ENCODE results near the gene NR1D2.
"Not testable (repeated sequence)": the region's sequence is repeated elsewhere in the genome, so short reads cannot be mapped to it uniquely, and the experiment has no call there.

Gene NR1D2

DNA sequence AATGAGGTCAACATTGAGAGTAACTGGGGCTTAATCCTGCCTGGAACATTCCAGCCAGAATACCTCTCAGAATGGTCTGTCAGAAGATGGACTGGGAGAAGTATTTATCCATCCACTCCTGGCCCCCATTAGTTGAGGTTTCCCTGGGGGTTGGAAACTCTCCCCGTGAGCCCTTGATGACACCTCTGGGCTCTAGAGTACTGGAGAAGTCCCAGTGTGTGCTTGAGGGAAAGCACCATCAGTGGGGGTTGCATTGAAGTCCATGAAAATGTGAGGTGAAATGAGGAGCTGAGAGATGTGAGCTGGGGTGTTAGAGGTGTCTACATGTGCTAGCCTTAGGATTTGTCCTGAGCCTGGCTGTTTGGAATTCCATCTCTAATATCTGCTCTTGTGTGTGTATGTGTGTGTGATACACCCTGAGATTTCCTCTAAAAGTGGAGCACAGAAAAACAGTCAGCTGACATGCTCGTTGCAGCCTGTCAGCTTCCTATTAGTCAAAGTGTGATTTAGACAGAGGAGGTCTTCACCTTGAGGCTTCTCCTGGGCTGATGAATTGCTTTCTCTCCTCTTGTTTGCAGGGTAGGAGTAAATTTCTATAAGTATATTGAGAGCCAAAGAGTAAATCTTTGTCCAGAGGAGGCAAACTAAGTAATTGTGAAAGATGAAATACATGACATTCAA is 67.6 kb downstream of the NR1D2 start:
- no peak for DNase-seq

DNA sequence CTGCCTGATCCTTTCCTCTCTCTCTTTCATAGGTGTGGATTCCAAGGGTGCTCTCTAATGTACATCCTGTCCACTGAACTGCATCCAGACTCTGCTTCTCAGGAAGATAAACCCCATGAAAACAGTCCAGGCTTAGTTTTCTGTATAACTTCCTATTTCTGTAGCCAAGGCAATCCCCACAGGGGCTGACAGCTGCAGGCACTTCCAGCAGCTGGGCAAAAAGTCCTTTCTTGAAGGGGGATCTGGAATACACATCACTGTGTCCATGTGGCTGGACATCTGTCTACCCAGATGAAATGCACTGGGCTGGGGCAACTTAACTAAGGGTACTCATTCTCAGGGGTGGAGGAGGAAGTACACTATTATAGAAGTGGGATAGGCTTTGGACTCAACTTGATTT is 72.2 kb downstream of the NR1D2 start:
- DNase-seq: no peak

DNA sequence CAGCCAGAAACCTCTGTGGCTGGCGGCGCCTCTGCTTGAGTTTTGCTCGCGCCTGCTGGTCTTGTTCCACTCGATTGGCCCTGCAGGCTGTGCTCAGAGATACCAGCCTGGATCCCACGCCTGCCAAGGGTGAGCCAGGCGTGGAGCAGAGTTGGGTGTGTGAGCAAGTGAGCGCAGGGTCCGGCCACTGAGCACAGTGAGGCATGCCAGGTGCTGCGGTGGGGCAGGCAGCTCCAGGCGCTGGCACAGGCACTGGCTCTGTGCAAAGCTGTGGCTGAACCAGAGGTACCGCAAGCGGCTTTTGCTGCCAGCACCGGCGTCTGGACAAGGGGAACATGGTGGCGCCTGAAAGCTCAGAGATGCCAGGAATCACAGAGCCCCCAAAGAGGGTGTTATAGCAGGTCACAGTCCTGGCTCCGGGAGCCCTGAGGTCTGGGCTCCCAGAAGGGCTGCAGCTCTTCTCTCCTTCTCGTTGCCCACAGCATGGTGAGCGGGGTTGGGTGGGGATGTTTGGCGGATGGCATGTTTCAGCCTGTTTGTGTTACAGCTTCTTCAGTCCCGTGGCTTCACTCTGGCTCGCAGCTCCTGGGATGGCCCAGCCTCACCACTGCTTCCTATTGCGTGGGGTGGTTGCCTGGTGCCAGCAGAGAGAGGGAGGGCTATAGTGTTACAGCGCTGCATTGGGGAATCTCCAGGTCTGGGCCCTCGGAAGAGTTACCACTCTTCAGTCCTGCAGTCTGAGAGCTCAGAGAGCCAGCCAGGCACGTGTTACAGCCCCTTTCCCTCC is 73.9 kb downstream of the NR1D2 start:
- DNase-seq: no peak

DNA sequence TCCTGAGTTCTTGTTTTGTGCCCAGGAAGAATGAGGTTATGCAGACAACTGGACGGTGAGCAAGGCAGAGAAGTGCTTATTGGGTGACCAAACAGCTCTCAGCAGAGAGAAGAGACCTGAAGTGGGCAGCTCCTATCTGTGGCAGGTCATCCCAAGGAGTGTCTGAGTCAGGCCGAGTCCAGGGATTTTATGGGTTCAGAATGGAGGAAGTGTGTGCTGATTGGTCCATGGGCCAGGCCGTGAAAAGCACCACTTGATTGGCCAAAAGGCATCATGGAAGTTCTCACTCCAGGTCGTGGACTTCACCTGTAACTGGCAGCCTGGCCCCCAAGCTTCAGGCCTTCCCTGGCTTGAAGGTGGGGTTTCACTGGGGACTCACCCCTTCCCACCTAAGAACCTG is 74.5 kb downstream of the NR1D2 start:
- DNase-seq: no peak

DNA sequence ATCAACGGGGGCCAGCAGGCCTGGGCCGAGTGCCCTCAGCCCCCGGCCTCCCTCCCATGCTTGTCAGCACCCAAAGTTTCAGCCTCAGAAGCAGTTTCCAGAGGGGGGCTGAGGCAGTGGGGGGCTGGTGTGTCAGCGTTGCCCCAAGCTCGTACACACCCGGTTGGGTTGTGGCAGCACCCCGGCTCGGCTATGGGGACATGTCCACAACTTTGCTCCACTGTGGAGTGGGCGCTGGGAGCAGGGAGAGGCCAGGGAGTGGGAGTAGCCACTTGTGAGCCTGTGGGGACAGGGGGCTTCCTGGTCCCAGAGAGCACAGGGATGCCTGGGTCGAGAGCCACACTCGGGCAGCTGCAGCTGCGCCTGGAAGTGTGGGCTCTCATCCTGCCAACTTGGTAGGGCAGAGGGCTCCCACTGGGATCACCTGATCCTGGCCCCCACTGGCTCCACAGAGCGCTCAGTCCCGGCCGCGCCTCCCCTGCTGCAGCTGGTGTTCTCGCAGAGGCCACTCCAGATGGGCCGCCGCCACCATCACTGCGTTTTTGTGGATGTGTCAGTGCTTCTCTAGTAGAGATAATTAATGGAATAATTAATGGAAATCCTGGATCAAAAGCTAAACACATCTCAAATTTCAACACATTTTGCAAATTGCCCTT is 75.1 kb downstream of the NR1D2 start:
- no peak for DNase-seq

DNA sequence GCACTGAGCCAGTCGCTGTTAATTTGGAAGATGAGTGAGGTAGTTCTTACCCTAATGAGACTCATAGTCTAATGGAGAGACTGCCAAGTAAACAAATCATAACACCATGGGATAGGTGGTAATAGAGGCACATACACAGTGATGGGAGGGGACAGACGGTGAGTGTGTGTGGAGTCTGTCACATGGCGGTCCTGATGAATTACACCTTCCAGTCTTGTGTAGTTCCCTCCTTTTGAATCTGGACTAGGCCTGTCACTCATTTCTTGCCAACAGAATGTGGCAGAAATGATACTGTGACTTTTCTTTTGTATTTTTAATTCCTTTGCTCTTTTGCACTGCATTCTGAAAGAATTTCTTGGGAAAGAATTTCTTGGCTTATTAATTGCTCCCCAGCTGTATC is 78.1 kb downstream of the NR1D2 start:
- no peak for DNase-seq

DNA sequence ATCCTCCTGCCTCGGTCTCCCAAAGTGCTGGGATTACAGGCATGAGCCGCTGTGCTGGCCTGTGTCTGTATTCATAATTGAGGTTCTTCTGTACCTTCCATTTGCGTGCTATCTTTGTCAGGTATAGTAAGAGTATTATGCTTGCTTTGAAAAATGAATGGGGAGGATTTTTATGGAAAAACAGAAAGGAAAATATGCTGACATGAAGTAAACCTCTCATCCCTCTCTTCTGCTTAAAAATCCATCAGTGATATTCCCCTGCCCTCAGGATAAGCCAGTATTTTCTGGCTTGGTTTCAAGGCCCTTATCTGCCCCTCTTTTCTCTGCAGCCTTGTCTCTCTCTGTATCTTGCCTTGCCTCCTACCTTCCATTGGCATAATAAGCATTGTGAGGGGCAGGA is 80.7 kb downstream of the NR1D2 start:
- DNase-seq: no peak

DNA sequence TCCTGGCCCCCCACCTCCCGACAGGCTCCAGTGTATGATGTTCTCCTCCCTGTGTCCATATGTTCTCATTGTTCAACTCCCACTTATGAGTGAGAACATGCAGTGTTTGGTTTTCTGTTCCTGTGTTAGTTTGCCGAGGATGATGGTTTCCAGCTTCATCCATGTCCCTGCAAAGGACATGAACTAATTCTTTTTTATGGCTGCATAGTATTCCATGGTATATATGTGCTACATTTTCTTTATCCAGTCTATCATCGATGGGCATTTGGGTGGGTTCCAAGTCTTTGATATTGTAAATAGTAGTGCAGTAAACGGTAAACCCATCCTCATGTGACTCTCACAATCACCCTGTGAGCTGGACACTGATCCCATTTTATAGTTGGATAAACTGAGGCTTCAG is 81.6 kb downstream of the NR1D2 start:
- not testable (repeated sequence) for DNase-seq

DNA sequence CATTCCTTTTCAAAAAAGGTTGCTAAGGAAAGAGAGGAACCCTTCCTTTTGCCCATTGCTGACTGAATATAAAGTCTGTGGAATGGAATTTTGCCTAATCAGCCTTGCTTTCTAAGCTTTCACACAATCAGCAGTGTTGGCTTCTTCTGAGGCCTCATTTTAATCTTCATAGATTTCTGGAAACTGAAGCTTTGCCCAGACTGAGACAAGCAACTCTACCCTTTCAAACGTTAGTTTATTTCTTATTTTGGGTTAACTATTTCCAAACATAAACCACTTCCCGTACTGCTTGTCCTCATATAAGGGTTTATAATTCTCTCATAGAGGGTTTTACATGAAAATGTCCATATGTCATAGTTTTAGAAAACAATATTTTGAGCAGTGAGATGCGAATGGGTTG is 82.9 kb downstream of the NR1D2 start:
- no peak for DNase-seq

Data from activated T-cell treated with anti-CD3 and anti-CD28 coated beads, Interleukin-2, amount 50 U/mL, for 48 hours (primary cell).